ENCODE measurements around the gene ECM2.

ECM2 gene

GRCh38 chr9:92493749-92494387, 41.9 kb downstream of the ECM2 start:
- no peak for TF ChIP-seq CTCF (IDR thresholded peaks at IDR 0.05; ENCODE audit: low read depth, low read length)
- in situ Hi-C loops (cut with HindIII; ENCODE audit: low sequenced_read_pairs) = no loop called here
- no peak overlapping the region for H3K4me3 ChIP-seq (ENCODE audit: low read depth, low read length)
- DNase-seq (ENCODE audit: low read depth, low spot score) = no peak

GRCh38 chr9:92492781-92493401, 42.9 kb downstream of the ECM2 start:
- no peak for DNase-seq (ENCODE audit: low read depth, low spot score)
- in situ Hi-C loops (cut with HindIII; ENCODE audit: low sequenced_read_pairs) = no loop called here
- no peak overlapping the region for H3K4me3 ChIP-seq (ENCODE audit: low read depth, low read length)
- no peak for TF ChIP-seq CTCF (IDR thresholded peaks at IDR 0.05; ENCODE audit: low read depth, low read length)

- TF ChIP-seq CTCF (IDR thresholded peaks at IDR 0.05; ENCODE audit: low read depth, low read length) = no peak
- in situ Hi-C loops (cut with HindIII; ENCODE audit: low sequenced_read_pairs) = no loop called here
- DNase-seq (ENCODE audit: low read depth, low spot score) = peak; percentile 55
- no peak overlapping the region for H3K4me3 ChIP-seq (ENCODE audit: low read depth, low read length)
Observed at GRCh38 chr9:92488681-92489550, 46.9 kb downstream of the ECM2 start.

- H3K4me3 ChIP-seq (ENCODE audit: low read depth, low read length) = no peak overlapping the region
- in situ Hi-C loops (cut with HindIII; ENCODE audit: low sequenced_read_pairs) = no loop called here
- TF ChIP-seq CTCF (IDR thresholded peaks at IDR 0.05; ENCODE audit: low read depth, low read length) = no peak
- no peak for DNase-seq (ENCODE audit: low read depth, low spot score)
Observed at GRCh38 chr9:92486371-92486770, 49.4 kb downstream of the ECM2 start.

- no peak overlapping the region for H3K4me3 ChIP-seq (ENCODE audit: low read depth, low read length)
- in situ Hi-C loops (cut with HindIII; ENCODE audit: low sequenced_read_pairs) = no loop called here
- TF ChIP-seq CTCF (IDR thresholded peaks at IDR 0.05; ENCODE audit: low read depth, low read length) = no peak
- no peak for DNase-seq (ENCODE audit: low read depth, low spot score)
Observed at GRCh38 chr9:92484563-92484962, 51.2 kb downstream of the ECM2 start.

- in situ Hi-C loops (cut with HindIII; ENCODE audit: low sequenced_read_pairs) = no loop called here
- no peak overlapping the region for H3K4me3 ChIP-seq (ENCODE audit: low read depth, low read length)
- no peak for TF ChIP-seq CTCF (IDR thresholded peaks at IDR 0.05; ENCODE audit: low read depth, low read length)
- DNase-seq (ENCODE audit: low read depth, low spot score) = peak; percentile 31
Observed at GRCh38 chr9:92483627-92484545, 51.9 kb downstream of the ECM2 start.

Measured in astrocyte of the spinal cord (primary cell).